HG03521 (cell line): ENCODE results near the gene PAK4.
"Not testable (repeated sequence)": the region's sequence is repeated elsewhere in the genome, so short reads cannot be mapped to it uniquely, and the experiment has no call there.

Experiments used
- ATAC-seq: cut with Tn5 transposase; IDR thresholded peaks from one replicate; pipeline ENCODE4 v1.9.1; 2021; ENCODE audit warnings: mild to moderate bottlenecking, moderate library complexity; ENCODE audit not compliant: unreplicated experiment

Gene PAK4

GRCh38 chr19:39125554-39126311 lies at the start of gene PAK4:
Gene PAK4 (plus strand): TSS chr19:39125786. CDS start chr19:39169554, 43,768 bp downstream.
- peak; percentile 96 for ATAC-seq

- no peak for ATAC-seq
Observed at GRCh38 chr19:39077323-39077722, 48.3 kb upstream of the PAK4 start.

GRCh38 chr19:39078436-39079200 lies 47.0 kb upstream of the PAK4 start:
- no peak for ATAC-seq

GRCh38 chr19:39080431-39080830 lies 45.2 kb upstream of the PAK4 start:
- ATAC-seq = no peak

- no peak for ATAC-seq
Observed at GRCh38 chr19:39082167-39082566, 43.4 kb upstream of the PAK4 start.

- no peak for ATAC-seq
Observed at GRCh38 chr19:39082745-39083598, 42.6 kb upstream of the PAK4 start.

- ATAC-seq = no peak
Observed at GRCh38 chr19:39083599-39083982, 42.0 kb upstream of the PAK4 start.

- ATAC-seq = no peak
Observed at GRCh38 chr19:39083983-39084731, 41.4 kb upstream of the PAK4 start, which contains the start of gene ACP7. Gene ACP7 (plus strand): TSS chr19:39084368. CDS start chr19:39085270, 902 bp downstream.

GRCh38 chr19:39084732-39085080 lies 40.9 kb upstream of the PAK4 start:
- no peak for ATAC-seq

- ATAC-seq = no peak
Observed at GRCh38 chr19:39085392-39085791, 40.2 kb upstream of the PAK4 start.

- no peak for ATAC-seq
Observed at GRCh38 chr19:39086386-39086785, 39.2 kb upstream of the PAK4 start.

GRCh38 chr19:39087907-39088686 lies 37.5 kb upstream of the PAK4 start:
- no peak for ATAC-seq

GRCh38 chr19:39090016-39090415 lies 35.6 kb upstream of the PAK4 start:
- ATAC-seq = not testable (repeated sequence)

- no peak for ATAC-seq
Observed at GRCh38 chr19:39090881-39091280, 34.7 kb upstream of the PAK4 start.

- not testable (repeated sequence) for ATAC-seq
Observed at GRCh38 chr19:39095799-39096540, 29.6 kb upstream of the PAK4 start.

GRCh38 chr19:39097299-39097698 lies 28.3 kb upstream of the PAK4 start:
- ATAC-seq = no peak

- ATAC-seq = no peak
Observed at GRCh38 chr19:39097721-39098120, 27.9 kb upstream of the PAK4 start.

GRCh38 chr19:39098365-39099269 lies 27.0 kb upstream of the PAK4 start:
- no peak for ATAC-seq
